ENCODE measurements around the gene L3MBTL3.
"Not testable (repeated sequence)": the region's sequence is repeated elsewhere in the genome, so short reads cannot be mapped to it uniquely, and the experiment has no call there.

GRCh38 chr6:130170160-130170559 is 151.8 kb downstream of the L3MBTL3 start:
- not testable (repeated sequence) for TF ChIP-seq EZH2 (IDR thresholded peaks at IDR 0.05; ENCODE audit: insufficient read depth, low read length); CTCF (IDR thresholded peaks at IDR 0.05; ENCODE audit: insufficient read depth, low read depth, low read length)

Measured in astrocyte (in vitro differentiated cells and primary cell).